Subcutaneous adipose tissue (tissue), 4 donors: ENCODE data around the gene PHF21B. TPM values are rescaled to one million over a fixed set of nuclear protein-coding genes. Genes with fewer than 3 reads are reported as not detected.

Experiments
- CTCF ChIP-seq: fragments of 450-650 bp; IDR thresholded peaks from one replicate; pipeline ENCODE4 v1.5.1; 2016; ENCODE audit warnings: low read depth, mild to moderate bottlenecking, control low read depth, antibody characterized with exemption, moderate library complexity
- total RNA-seq, 4 donors: library from RNA; depleted of rRNA; stranded (reverse); fragments of >200 nt; gene quantifications; one replicate each; pipeline ENCODE4 v1.1.0, GENCODE V29; 2016

Gene PHF21B
- total RNA-seq, 4 donors from 2014 or later, result 0.16 TPM; not detected in 3

DNA sequence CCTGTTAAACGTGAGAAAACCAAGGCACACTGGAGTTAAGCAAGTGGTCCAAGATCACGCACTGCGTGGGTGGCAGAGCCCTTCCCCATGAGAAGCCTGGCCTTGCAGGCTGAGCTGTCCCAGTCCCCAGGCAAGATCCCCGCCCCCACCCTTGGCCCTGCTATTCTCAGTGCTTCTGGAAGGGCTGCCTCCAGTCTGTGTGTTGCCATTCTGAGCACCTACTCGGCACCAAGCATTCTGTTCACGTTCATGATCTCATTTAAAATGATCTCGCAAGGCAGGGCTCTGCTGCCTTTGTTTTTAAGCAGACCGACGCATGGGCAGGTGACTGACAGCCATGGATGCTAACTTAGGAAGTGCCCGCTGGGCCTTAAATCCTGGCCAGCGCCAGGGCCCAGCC is 62.8 kb downstream of the PHF21B start:
- no peak for TF ChIP-seq CTCF

GRCh38 chr22:44944883-44945601 is 64.8 kb downstream of the PHF21B start:
- TF ChIP-seq CTCF, result no peak

- TF ChIP-seq CTCF, result no peak
These were observed 66.0 kb downstream of the PHF21B start for GRCh38 chr22:44943701-44944324.

- no peak for TF ChIP-seq CTCF
These were observed 66.7 kb downstream of the PHF21B start for GRCh38 chr22:44942979-44943700.

DNA sequence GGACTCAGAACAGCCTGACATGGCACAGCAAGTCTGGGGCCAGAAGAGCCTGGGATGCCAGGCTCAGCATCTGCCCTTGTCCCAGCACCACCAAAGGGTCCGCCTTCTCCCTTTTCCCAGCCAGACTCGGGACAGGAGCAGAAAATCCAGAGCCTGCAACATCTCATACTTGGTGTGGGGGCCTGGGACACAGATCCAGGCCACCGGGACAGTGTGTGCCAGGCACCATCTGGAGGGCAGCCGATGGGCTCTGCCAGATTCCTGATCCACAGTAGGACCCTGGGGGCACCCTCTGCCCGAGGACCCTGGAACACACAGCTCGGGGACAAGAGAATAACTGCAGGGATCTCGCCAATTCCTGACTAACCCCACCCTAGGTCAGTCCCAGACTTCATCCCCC is 67.7 kb downstream of the PHF21B start:
- TF ChIP-seq CTCF, result no peak

GRCh38 chr22:44941207-44941606 is 68.6 kb downstream of the PHF21B start:
- TF ChIP-seq CTCF, result no peak

GRCh38 chr22:44940130-44940529 is 69.7 kb downstream of the PHF21B start:
- TF ChIP-seq CTCF, result no peak
